HepG2 (cell line): ENCODE measurements around the gene FBF1. TPM values are rescaled to one million over a fixed set of nuclear protein-coding genes. Genes with fewer than 3 reads are reported as not detected.

Experiments used
- ARID3A ChIP-seq: IDR thresholded peaks from 2 replicates; pipeline ENCODE4 v1.6.1; 2012; ENCODE audit warnings: low read depth, low read length, improper control_type of control experiment
- ATM ChIP-seq: fragments of 450-650 bp; IDR thresholded peaks from 2 replicates; pipeline ENCODE4 v1.7.1; 2017; ENCODE audit warnings: mild to moderate bottlenecking, borderline replicate concordance
- DZIP1 ChIP-seq: sonication (generic); formaldehyde crosslinking; IDR thresholded peaks from 2 replicates; pipeline ENCODE4 v1.5.0; 2020; ENCODE audit warnings: mild to moderate bottlenecking, missing genetic modification reagents
- GLMP ChIP-seq: sonication (generic); formaldehyde crosslinking; IDR thresholded peaks from 2 replicates; pipeline ENCODE4 v1.9.0; 2021; ENCODE audit warnings: missing genetic modification reagents, mild to moderate bottlenecking, borderline replicate concordance
- IRF2 ChIP-seq: IDR thresholded peaks from 2 replicates; pipeline ENCODE4 v1.6.1; 2018; ENCODE audit warnings: missing genetic modification reagents, missing compliant biosample characterization
- KLF15 ChIP-seq: sonication (generic); formaldehyde crosslinking; IDR thresholded peaks from 2 replicates; pipeline ENCODE4 v1.8.1; 2023; ENCODE audit warnings: borderline replicate concordance, mild to moderate bottlenecking, inconsistent platforms, missing genetic modification reagents, mixed read lengths
- PAF1 ChIP-seq: IDR thresholded peaks from 2 replicates; pipeline ENCODE4 v1.6.1; 2016; ENCODE audit warnings: missing genetic modification reagents, missing compliant biosample characterization
- PITX1 ChIP-seq: sonication (generic); formaldehyde crosslinking; IDR thresholded peaks from 2 replicates; pipeline ENCODE4 v1.5.1; 2020; ENCODE audit warnings: mild to moderate bottlenecking, missing genetic modification reagents
- POGZ ChIP-seq: sonication (generic); formaldehyde crosslinking; IDR thresholded peaks from 2 replicates; pipeline ENCODE4 v1.4.0; 2020; ENCODE audit warnings: mild to moderate bottlenecking, missing genetic modification reagents
- TOPORS ChIP-seq: sonication (generic); formaldehyde crosslinking; IDR thresholded peaks from 2 replicates; pipeline ENCODE4 v1.8.0; 2023; ENCODE audit warnings: mild to moderate bottlenecking, missing genetic modification reagents
- TP53 ChIP-seq: sonication (generic); formaldehyde crosslinking; conservative IDR thresholded peaks from 2 replicates; pipeline ENCODE4 v1.4.0; 2020; ENCODE audit warnings: missing genetic modification reagents
- XBP1 ChIP-seq: sonication (generic); formaldehyde crosslinking; IDR thresholded peaks from 2 replicates; pipeline ENCODE4 v1.5.0; 2020; ENCODE audit warnings: missing genetic modification reagents
- YEATS2 ChIP-seq: sonication (generic); formaldehyde crosslinking; IDR thresholded peaks from 2 replicates; pipeline ENCODE4 v1.4.0; 2020; ENCODE audit warnings: missing genetic modification reagents, borderline replicate concordance
- YEATS4 ChIP-seq: sonication (generic); formaldehyde crosslinking; IDR thresholded peaks from 2 replicates; pipeline ENCODE4 v1.4.0; 2020; ENCODE audit warnings: missing genetic modification reagents, borderline replicate concordance
- ZC3H13 ChIP-seq: sonication (generic); formaldehyde crosslinking; IDR thresholded peaks from 2 replicates; pipeline ENCODE4 v1.8.1; 2023; ENCODE audit warnings: mild to moderate bottlenecking, missing genetic modification reagents, moderate library complexity
- ZC3H4 ChIP-seq: sonication (generic); formaldehyde crosslinking; IDR thresholded peaks from 2 replicates; pipeline ENCODE4 v1.4.0; 2020; ENCODE audit warnings: missing genetic modification reagents, borderline replicate concordance
- ZNF430 ChIP-seq: sonication (generic); formaldehyde crosslinking; IDR thresholded peaks from 2 replicates; pipeline ENCODE4 v1.9.0; 2021; ENCODE audit warnings: mild to moderate bottlenecking, missing genetic modification reagents
- ZNF432 ChIP-seq: sonication (generic); formaldehyde crosslinking; IDR thresholded peaks from 2 replicates; pipeline ENCODE4 v1.5.0; 2020; ENCODE audit warnings: missing genetic modification reagents, mild to moderate bottlenecking, borderline replicate concordance
- ZNF446 ChIP-seq: sonication (generic); formaldehyde crosslinking; IDR thresholded peaks from 2 replicates; pipeline ENCODE4 v1.5.0; 2020; ENCODE audit warnings: mild to moderate bottlenecking, missing genetic modification reagents
- ZNF556 ChIP-seq: sonication (generic); formaldehyde crosslinking; IDR thresholded peaks from 2 replicates; pipeline ENCODE4 v1.4.0; 2020; ENCODE audit warnings: mild to moderate bottlenecking, missing genetic modification reagents, borderline replicate concordance
- ZNF75D ChIP-seq: sonication (generic); formaldehyde crosslinking; IDR thresholded peaks from 2 replicates; pipeline ENCODE4 v1.8.1; 2023; ENCODE audit warnings: missing genetic modification reagents, mild to moderate bottlenecking, borderline replicate concordance
- ZNF784 ChIP-seq: sonication (generic); formaldehyde crosslinking; IDR thresholded peaks from 2 replicates; pipeline ENCODE4 v1.5.1; 2020; ENCODE audit warnings: missing genetic modification reagents, mild to moderate bottlenecking, borderline replicate concordance
- ZSCAN12 ChIP-seq: sonication (generic); formaldehyde crosslinking; IDR thresholded peaks from 2 replicates; pipeline ENCODE4 v1.9.0; 2021; ENCODE audit warnings: mild to moderate bottlenecking, missing genetic modification reagents
- polyA plus RNA-seq, 8 experiments: library from polyadenylated mRNA; depleted of rRNA in 3 of 8; stranded (reverse) in 7 of 8; unstranded in 1 of 8; fragments of >200 nt; fragmentation: Illumina TruSeq in 4 of 8; extraction: Trizol in 4 of 8; gene quantifications; 2 replicates each; pipeline versions ENCODE4 v1.2.1 to v1.2.3, GENCODE V29; 2011 to 2016; ENCODE audit warnings: low read depth in 4 of 8, missing spikeins in 1 of 8, mixed read lengths in 1 of 8; ENCODE audit not compliant: insufficient read depth in 1 of 8
- total RNA-seq, 5 experiments: library from RNA; depleted of rRNA; stranded (reverse); fragments of >200 nt; fragmentation: Illumina TruSeq; extraction: Trizol; gene quantifications; 2 replicates each; pipeline ENCODE4 v1.2.3, GENCODE V29; 2016; ENCODE audit warnings: low read depth in 1 of 5

Gene FBF1
- total and polyA plus RNA-seq, 2 of the 13 experiments (the other 11 are each of a cell fraction or from before 2014, with no cell fraction given): 2.4 to 8.1 TPM

GRCh38 chr17:75940727-75941441 is at the start of gene FBF1 (continued):
- TF ChIP-seq ZNF784 (CRISPR knock-in tag) (peak; percentile 58; the same call in 1 of the 2 replicates), ZNF446 (CRISPR knock-in tag) (peak; percentile 93), ZNF432 (no peak), TP53 (CRISPR knock-in tag) (no peak; the same call in 1 of the 2 replicates), YEATS2 (CRISPR knock-in tag) (peak; percentile 92), ZNF75D (no peak), PAF1 (peak; percentile 96), POGZ (CRISPR knock-in tag) (peak; percentile 86), ZNF556 (CRISPR knock-in tag) (peak; percentile 97), TOPORS (CRISPR knock-in tag) (0 out of 2 replicates have a peak, but pooled peaks have one; percentile 73), GLMP (no peak), DZIP1 (CRISPR knock-in tag) (no peak), ZSCAN12 (CRISPR knock-in tag) (no peak; the same call in 1 of the 2 replicates), ZC3H4 (peak; percentile 95), PITX1 (CRISPR knock-in tag) (peak; percentile 79), XBP1 (CRISPR knock-in tag) (no peak), ARID3A (no peak; the same call in 1 of the 2 replicates), IRF2 (peak; percentile 94), YEATS4 (CRISPR knock-in tag) (peak; percentile 65; the same call in 1 of the 2 replicates), ZC3H13 (CRISPR knock-in tag) (peak; percentile 97), ATM (no peak), KLF15 (CRISPR knock-in tag) (peak; percentile 91), ZNF430 (peak; percentile 91)
